Liver (tissue), 3 donors: ENCODE results near the gene GMDS.

ENCODE experiments used
- CTCF ChIP-seq: fragments of 150-350 bp; IDR thresholded peaks from 2 replicates; pipeline ENCODE4 v1.5.1; 2017; ENCODE audit warnings: improper control_type of control experiment, low read depth, low read length; ENCODE audit not compliant: missing input control
- MAX ChIP-seq: IDR thresholded peaks from 2 replicates; pipeline ENCODE4 v1.6.1; 2016; ENCODE audit warnings: antibody characterized with exemption
- RAD21 ChIP-seq, 2 donors: IDR thresholded peaks; 2 replicates each; pipeline ENCODE4 v1.6.1; 2016; ENCODE audit warnings: antibody characterized with exemption in 2 of 2, mild to moderate bottlenecking in 2 of 2
- YY1 ChIP-seq: IDR thresholded peaks from 2 replicates; pipeline ENCODE4 v1.6.1; 2016; ENCODE audit warnings: antibody characterized with exemption, mild to moderate bottlenecking
- donor health status: healthy.
- donor health status: healthy.

GRCh38 chr6:2078888-2079287 lies 166.5 kb downstream of the GMDS start:
- TF ChIP-seq CTCF (no peak), RAD21 (IDR thresholded peaks at IDR 0.05) (no peak), MAX (no peak), YY1 (no peak)
